DND-41 (cell line): ENCODE results near the gene DOCK9.

Source experiments
- ATAC-seq: fragments of 200-7000 bp; cut with Tn5 transposase; 3 replicates; pipeline ENCODE4 v1.9.1; 2021; ENCODE audit warnings: low read depth; ENCODE audit not compliant: insufficient read depth
- DNase-seq: peaks from one replicate; pipeline ENCODE4 v3.0.0-alpha.2; 2020
- H2AFZ ChIP-seq: 2 replicates; pipeline ENCODE4 v1.6.0; 2012; ENCODE audit warnings: low read depth, low read length
- H3K27ac ChIP-seq: 2 replicates; pipeline ENCODE4 v1.5.1; 2012; ENCODE audit warnings: low read length, inconsistent platforms
- H3K27me3 ChIP-seq: fragments of 200-600 bp; sonication (generic); 2 replicates; pipeline ENCODE4 v1.6.0; 2012; ENCODE audit warnings: low read length, mild to moderate bottlenecking, inconsistent platforms; ENCODE audit not compliant: insufficient read depth, poor library complexity
- H3K36me3 ChIP-seq: 2 replicates; pipeline ENCODE4 v1.5.1; 2012; ENCODE audit warnings: low read length, inconsistent platforms; ENCODE audit not compliant: insufficient read depth
- H3K4me1 ChIP-seq: 2 replicates; pipeline ENCODE4 v1.5.1; 2012; ENCODE audit warnings: mild to moderate bottlenecking, low read length; ENCODE audit not compliant: insufficient read depth
- H3K4me2 ChIP-seq: 2 replicates; pipeline ENCODE4 v1.6.0; 2012; ENCODE audit warnings: mild to moderate bottlenecking, moderate library complexity, low read length, inconsistent platforms; ENCODE audit not compliant: insufficient read depth
- H3K4me3 ChIP-seq, 2 experiments: fragments of 200-600 bp in 1 of 2; shearing (Covaris generic) in 1 of 2; 2 replicates each; pipeline ENCODE4 v1.5.1; 2012 to 2016; ENCODE audit warnings: inconsistent platforms in 2 of 2, low read length in 2 of 2, mild to moderate bottlenecking in 2 of 2, low read depth in 1 of 2, moderate library complexity in 1 of 2
- H3K79me2 ChIP-seq: 2 replicates; pipeline ENCODE4 v1.6.0; 2012; ENCODE audit warnings: low read length, inconsistent platforms; ENCODE audit not compliant: insufficient read depth
- H3K9ac ChIP-seq: 2 replicates; pipeline ENCODE4 v1.6.0; 2012; ENCODE audit warnings: low read depth, mild to moderate bottlenecking, inconsistent platforms, low read length, moderate library complexity
- H3K9me3 ChIP-seq: 2 replicates; pipeline ENCODE4 v1.5.1; 2012; ENCODE audit warnings: low read length, moderate library complexity, mild to moderate bottlenecking, inconsistent platforms; ENCODE audit not compliant: insufficient read depth, severe bottlenecking
- H4K20me1 ChIP-seq: 2 replicates; pipeline ENCODE4 v1.6.0; 2012; ENCODE audit warnings: low read length; ENCODE audit not compliant: insufficient read depth
- EZH2 ChIP-seq: IDR thresholded peaks from 3 replicates; pipeline ENCODE4 v1.6.1; 2012; ENCODE audit warnings: borderline replicate concordance, low read depth, mild to moderate bottlenecking, moderate library complexity, low read length, inconsistent platforms; ENCODE audit not compliant: severe bottlenecking
- TF ChIP-seq, protein P1 (sequence below): IDR thresholded peaks from 2 replicates; pipeline ENCODE4 v1.5.1; 2012; ENCODE audit warnings: borderline replicate concordance, low read length, moderate library complexity, mild to moderate bottlenecking; ENCODE audit not compliant: poor library complexity, severe bottlenecking; ENCODE audit errors: extremely low read depth

The DOCK9 gene

DNA sequence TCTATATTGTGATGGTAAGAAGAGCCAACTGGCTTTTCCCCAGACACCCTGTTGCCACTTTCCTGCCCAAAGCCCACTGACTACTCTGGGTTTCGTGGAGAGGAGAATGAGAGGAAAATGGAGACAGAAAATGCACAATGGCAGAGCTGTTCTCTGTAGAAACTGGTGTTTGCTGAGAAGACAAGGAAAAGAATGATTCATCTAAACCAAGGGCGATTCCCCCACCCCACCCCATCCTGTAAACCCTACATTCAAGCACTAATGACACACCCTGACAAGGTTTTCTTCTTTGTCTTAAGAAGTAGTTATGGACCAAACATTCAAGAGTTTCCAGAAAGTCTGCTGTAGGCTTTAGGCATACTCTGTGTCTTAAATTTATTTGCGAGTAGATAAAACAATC is 68.8 kb downstream of the DOCK9 start:
- H3K79me2 ChIP-seq = no peaks in the 10 kb centered on the region
- no peak overlapping the region for H3K9ac ChIP-seq
- peaks cover 13% of the 10 kb centered on the region for H3K4me1 ChIP-seq
- no peaks in the 10 kb centered on the region for H3K9me3 ChIP-seq
- DNase-seq (no peak), ATAC-seq (no peak)
- H3K36me3 ChIP-seq = no peaks in the 10 kb centered on the region; the same call in 1 of the 2 replicates
- H3K4me2 ChIP-seq = no peak overlapping the region
- TF ChIP-seq, protein P1, sequence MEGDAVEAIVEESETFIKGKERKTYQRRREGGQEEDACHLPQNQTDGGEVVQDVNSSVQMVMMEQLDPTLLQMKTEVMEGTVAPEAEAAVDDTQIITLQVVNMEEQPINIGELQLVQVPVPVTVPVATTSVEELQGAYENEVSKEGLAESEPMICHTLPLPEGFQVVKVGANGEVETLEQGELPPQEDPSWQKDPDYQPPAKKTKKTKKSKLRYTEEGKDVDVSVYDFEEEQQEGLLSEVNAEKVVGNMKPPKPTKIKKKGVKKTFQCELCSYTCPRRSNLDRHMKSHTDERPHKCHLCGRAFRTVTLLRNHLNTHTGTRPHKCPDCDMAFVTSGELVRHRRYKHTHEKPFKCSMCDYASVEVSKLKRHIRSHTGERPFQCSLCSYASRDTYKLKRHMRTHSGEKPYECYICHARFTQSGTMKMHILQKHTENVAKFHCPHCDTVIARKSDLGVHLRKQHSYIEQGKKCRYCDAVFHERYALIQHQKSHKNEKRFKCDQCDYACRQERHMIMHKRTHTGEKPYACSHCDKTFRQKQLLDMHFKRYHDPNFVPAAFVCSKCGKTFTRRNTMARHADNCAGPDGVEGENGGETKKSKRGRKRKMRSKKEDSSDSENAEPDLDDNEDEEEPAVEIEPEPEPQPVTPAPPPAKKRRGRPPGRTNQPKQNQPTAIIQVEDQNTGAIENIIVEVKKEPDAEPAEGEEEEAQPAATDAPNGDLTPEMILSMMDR = no peak
- no peak for TF ChIP-seq EZH2
- H3K4me3 ChIP-seq = no peak overlapping the region
- H4K20me1 ChIP-seq = no peaks in the 10 kb centered on the region
- H3K27me3 ChIP-seq = no peaks in the 10 kb centered on the region
- H3K27ac ChIP-seq = no peak overlapping the region
- no peak overlapping the region for H2AFZ ChIP-seq

DNA sequence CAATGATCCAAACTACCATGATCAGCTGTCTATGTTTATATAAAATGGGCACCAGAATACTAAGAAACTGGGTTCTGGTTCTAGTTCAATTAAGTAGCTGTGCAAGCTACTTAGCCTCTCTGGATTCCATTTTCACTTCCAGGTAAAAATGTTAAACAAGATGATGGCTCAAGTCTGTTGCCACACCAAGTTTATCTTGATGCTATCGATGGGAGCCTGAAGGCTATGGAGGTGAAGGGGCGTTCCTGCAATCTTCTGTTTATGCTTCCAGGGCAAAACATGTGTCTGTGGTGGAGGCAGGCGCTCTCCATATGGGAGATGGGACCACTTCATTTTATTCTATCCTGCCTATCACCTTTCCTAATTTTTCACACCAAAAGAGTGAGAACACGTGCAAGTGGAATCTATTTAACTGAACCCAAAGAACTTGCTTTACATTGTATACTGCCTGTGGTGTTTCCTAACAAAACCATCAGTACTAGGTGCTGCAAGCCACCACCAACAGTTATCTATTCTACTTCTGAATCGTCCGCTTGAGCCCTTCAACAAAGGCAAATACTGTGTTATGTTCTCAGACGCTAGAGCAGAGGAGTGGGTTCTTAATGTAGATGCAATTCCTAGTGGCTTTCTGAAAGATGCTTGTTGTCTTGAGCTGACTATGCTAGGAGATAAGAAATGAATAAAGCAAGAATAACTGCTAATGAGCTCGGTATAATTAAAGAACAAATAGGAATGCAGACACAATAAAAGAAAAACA is 70.9 kb downstream of the DOCK9 start:
- Histone ChIP-seq H3K9ac (no peak overlapping the region), H3K79me2 (no peaks in the 10 kb centered on the region), H4K20me1 (no peaks in the 10 kb centered on the region), H3K27ac (no peak overlapping the region), H3K27me3 (no peaks in the 10 kb centered on the region), H3K4me1 (peaks cover 13% of the 10 kb centered on the region), H2AFZ (no peak overlapping the region), H3K36me3 (peaks cover 8% of the 10 kb centered on the region; the same call in 1 of the 2 replicates), H3K4me3 (no peak overlapping the region), H3K4me2 (no peak overlapping the region), H3K9me3 (no peaks in the 10 kb centered on the region)
- TF ChIP-seq EZH2 = no peak
- TF ChIP-seq, protein P1 = no peak
- DNase-seq = no peak
- ATAC-seq = no peak

DNA sequence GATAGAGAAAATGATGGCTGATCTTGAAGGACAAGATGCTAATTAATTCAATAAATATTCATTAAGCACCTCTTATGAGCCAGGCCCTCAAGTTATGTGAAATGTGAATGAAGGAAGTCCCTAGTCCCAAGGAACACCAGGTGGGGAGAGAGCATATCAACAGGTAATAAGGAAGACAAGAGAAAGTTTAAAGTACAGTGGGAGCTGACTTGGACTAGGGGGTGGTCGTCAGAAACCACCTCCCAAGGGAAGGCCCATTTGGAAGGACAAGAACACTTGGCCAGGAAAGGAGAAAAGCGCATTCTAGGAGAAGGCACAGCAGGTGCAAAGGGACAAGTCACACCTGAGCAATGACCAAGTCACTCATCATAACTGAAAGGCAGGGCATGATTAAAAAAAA is 72.7 kb downstream of the DOCK9 start:
- H3K4me3 ChIP-seq = no peak overlapping the region
- peaks cover 2% of the 10 kb centered on the region for H3K4me1 ChIP-seq
- H3K9ac ChIP-seq = no peak overlapping the region
- no peak for DNase-seq
- H3K79me2 ChIP-seq = no peaks in the 10 kb centered on the region
- no peaks in the 10 kb centered on the region for H3K9me3 ChIP-seq
- H3K27ac ChIP-seq = no peak overlapping the region
- TF ChIP-seq, protein P1 = no peak
- no peak for TF ChIP-seq EZH2
- H4K20me1 ChIP-seq = no peaks in the 10 kb centered on the region
- H3K27me3 ChIP-seq = no peaks in the 10 kb centered on the region
- peaks cover 23% of the 10 kb centered on the region for H3K36me3 ChIP-seq
- ATAC-seq = no peak
- no peak overlapping the region for H3K4me2 ChIP-seq
- H2AFZ ChIP-seq = no peak overlapping the region
